ENCODE results near the gene CRIM1.

DNA sequence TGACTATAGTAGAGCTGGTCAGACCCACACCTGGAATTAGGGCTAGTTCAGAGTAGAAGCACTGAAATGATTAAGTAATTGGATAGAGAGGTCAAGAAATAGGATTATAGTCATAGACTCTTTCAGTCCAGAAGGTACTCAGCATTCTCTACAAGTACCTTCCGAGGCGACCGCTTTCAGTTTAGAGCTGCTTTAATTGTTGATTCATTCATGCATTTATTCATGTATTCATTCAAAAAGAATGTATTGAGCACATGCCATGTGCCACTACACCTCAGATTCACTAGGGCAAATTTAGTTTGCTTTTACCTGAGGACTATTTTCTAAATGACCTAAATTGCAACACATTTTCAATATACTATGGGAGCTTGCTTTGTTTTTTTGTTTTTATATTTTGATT is 48.7 kb downstream of the CRIM1 start:
- TF ChIP-seq TAF1 (IDR thresholded peaks at IDR 0.05; ENCODE audit: borderline replicate concordance, insufficient read depth, low read length) (no peak), SIN3A (IDR thresholded peaks at IDR 0.05; ENCODE audit: borderline replicate concordance, insufficient read depth, low read length) (no peak), POLR2AphosphoS5 (IDR thresholded peaks at IDR 0.05; ENCODE audit: low read depth, low read length) (no peak)
- TF ChIP-seq, protein P1, sequence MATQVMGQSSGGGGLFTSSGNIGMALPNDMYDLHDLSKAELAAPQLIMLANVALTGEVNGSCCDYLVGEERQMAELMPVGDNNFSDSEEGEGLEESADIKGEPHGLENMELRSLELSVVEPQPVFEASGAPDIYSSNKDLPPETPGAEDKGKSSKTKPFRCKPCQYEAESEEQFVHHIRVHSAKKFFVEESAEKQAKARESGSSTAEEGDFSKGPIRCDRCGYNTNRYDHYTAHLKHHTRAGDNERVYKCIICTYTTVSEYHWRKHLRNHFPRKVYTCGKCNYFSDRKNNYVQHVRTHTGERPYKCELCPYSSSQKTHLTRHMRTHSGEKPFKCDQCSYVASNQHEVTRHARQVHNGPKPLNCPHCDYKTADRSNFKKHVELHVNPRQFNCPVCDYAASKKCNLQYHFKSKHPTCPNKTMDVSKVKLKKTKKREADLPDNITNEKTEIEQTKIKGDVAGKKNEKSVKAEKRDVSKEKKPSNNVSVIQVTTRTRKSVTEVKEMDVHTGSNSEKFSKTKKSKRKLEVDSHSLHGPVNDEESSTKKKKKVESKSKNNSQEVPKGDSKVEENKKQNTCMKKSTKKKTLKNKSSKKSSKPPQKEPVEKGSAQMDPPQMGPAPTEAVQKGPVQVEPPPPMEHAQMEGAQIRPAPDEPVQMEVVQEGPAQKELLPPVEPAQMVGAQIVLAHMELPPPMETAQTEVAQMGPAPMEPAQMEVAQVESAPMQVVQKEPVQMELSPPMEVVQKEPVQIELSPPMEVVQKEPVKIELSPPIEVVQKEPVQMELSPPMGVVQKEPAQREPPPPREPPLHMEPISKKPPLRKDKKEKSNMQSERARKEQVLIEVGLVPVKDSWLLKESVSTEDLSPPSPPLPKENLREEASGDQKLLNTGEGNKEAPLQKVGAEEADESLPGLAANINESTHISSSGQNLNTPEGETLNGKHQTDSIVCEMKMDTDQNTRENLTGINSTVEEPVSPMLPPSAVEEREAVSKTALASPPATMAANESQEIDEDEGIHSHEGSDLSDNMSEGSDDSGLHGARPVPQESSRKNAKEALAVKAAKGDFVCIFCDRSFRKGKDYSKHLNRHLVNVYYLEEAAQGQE (IDR thresholded peaks at IDR 0.05; ENCODE audit: insufficient read depth in 1 of 2, low read depth in 2 of 2, low read length in 2 of 2): no peak
